Measurements from ENCODE around the gene GPR78.

Gene GPR78

DNA sequence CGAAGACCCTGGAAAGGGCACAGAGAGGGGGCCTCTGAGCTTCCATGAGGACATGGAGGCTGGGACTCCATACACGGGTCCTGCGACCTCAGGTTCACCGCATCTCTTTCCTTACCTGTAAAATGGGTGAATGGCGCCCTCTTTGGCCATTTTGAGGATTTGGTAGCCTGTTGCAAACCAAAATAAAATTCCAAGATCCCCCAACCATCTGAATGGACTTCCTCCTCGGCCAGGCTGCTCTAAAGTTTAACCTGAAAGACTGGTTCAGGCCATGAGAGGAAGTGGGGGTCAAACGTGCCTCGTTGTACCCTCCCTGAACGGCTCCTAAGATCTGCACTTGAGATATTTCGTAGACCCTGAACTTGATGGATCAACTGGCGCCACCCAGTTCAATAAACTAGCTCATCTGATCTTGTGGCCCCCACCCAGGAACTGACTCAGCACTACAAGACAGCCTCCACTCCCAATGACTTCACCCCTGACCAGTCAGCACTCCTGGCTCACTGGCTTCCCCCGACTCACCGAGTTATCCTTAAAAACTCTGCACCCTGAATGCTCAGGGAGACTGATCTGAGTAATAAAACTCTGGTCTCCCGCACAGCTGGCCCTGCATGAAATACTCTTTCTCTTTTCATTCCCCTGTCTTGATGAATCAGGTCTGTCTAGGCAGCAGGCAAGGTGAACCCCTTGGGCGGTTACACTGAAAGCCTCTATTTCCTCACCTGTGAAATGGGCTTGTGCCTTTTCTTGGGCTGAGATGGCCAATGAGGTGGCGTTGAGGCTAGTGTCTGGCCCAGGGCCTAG, 32.9 kb upstream of the GPR78 start:
- no peak for DNase-seq

DNA sequence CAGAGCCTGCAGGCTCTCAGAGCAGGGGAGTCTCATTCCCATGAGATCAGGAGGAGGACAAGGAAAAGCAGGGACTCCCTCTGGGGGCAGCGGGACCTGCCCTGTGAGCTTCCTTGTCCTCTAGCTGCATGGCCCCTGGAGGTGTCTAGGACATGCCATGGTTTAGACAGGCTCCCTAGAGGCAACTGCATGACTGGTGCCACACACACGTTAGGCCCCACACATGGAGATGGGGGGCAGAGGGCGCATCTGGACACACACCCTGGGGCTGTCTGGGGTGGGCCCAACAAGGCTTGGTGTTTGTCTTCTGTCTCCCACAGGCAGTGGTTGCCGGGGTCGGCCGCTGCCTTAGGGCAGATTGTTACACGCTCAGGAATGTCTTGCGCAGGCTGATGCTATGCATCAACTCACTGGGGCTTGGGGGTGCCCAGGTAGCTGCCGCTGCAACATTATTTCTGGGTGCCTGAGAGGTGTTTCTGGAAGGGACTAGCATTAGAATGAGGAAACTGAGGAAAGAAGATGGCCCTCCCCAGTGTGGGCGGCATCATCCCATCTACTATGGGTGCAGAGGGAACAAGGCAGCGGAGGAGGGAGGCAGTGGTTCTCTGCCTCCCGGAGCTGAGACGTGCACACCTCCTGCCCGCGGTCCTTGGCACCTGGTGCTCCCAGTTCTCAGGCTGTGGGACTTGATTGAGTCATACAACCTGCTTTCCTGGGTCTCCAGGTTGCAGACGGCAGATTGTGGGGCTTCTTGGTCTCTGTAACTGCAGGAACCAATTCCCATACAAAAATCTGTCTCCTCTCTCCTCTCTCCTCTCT, 32.1 kb upstream of the GPR78 start:
- no peak for DNase-seq

DNA sequence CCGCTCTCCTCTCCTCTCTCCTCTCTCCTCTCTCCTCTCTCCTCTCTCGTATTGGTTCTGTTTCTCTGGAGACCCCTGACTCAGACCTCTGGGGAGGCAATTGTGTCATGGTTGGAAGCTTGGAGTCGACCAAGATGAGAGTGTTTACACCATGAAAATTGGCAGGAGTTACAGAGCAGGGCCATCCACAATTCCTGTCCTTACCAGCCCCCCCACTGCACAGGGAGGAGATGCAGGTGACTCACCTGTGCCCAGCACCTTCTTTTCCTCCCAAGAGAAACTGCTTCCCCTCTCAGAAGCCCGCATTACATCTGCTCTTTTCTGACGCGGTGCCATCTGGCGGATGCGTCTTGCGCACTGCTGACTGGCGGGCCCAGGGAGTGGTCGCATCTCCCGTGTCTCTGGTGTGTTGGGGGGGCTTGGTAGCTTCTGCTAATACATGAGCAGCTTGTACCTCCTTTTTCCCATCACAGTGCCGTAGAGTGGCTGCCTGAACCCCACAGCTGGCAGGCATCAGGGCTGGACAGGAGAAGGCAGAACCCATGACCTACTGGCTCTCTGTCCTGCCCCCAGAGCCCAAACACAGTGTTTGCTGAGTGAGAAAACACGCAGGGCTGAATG, 31.4 kb upstream of the GPR78 start:
- DNase-seq, result no peak

DNA sequence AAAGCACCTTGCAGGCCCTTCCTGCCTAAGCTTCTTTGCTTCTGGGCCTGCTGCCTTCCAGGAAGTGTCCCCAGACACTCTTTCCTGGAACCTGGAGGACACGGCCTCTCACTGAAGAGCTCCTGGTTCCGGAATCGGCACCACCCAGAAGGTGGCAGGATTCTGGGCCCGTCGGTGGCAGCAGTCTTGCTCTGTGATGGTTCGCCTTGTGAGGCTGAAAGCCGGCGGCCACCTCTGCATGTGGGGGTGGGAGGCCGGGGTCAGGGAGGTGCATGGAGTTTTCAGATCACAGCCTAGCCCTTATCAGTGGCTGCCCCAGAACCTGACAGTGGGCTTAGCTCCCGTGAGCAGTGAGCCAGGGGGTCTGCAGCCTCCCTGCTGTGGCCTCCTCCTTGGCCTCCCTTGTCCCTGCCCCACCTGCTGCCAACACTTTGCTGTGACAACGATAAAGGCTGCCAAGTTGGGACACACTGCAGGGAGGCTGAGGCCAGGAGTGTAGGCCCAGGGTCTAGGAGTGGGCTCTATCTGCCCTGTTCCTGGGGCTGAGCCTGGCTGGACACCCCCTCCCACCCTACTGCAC, 30.8 kb upstream of the GPR78 start:
- no peak for DNase-seq

DNA sequence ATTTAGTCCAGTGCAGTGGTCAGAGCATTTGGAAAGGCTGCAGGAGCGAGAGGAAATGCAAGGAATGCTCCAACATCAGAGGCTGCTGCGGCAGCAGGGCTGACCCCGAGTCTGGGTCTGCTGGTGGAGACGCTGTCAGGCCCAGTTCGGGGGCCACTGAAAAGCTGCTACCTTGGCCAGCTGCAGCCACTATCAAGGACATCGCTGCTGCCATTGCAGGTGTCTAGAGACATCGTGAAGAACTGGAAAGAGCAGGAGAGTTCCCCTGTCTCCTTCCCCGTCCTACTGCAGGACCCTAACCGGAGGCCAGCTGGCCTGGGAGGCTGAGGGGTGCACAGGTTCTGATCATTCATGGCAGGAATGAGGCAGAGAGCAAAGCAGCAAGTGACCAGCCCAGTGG, 29.5 kb upstream of the GPR78 start:
- DNase-seq, result no peak

DNA sequence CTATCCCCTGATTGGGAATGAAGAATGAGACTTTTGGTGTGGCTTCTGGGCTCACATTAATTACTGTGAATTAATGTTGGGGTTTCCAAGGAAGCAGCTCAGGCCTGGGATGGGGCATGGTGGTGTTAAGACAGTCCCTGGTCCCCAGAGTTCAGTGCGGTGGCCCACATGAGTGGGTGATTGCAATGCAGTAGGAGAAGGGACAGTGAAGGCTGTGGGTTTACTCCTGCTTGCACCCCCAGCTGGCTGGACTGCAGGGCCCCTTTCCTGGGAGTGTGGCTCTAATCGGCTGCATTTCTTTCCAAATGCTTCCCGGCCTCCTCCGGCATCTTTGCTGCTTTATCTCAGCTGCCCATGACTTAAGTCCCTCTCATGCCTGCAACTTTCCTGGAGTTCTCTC, 28.2 kb upstream of the GPR78 start:
- DNase-seq, result no peak

DNA sequence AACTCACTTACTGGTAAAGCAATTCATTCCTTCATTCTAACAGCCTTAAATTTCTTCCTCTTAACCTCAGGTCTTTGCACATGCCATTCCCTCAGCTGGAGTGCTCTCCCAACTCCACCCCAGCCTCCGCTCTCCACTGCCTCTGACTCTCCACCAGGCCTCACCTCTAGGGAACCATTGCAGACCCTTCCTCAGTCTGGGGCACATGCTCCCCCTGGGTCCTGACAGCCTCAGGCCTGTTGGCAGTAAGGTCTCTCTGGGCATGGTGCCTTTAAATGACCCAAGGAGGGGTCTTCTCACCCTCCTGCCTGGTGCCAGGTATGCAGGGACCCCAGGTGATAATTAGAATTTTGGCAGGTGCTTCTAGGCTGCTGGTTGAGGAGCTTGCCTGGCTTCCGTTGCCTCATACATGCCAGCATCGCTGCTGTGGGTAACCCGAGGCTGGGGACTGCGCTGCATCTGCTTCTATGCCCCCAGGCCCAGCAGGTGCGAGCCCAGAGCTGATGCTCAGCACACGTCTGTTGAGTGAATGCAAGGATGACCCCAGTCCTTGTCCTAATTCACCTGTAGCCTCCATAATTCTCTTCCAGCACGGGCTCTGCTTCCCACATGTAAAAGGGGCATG, 27.5 kb upstream of the GPR78 start:
- no peak for DNase-seq

DNA sequence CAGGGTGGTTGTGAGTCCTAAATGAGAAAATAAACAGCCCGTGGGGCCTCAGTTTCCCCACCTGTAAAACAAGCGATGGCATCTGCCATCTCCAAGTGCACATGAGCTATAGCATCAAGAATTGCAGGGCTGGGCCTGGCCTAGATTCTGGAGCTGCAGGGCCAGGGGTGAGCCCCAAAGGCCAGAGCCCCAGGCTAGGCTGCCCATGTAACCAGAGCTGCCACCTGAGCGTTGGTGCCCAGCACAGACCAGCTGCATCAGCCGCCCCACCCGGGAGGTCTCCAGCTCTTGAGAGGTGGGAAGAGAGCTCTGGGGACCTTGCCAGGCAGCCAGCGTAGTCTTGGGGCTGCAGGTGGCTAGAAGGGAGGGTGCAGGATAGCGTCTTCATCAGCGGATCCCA, 27.0 kb upstream of the GPR78 start:
- no peak for DNase-seq

DNA sequence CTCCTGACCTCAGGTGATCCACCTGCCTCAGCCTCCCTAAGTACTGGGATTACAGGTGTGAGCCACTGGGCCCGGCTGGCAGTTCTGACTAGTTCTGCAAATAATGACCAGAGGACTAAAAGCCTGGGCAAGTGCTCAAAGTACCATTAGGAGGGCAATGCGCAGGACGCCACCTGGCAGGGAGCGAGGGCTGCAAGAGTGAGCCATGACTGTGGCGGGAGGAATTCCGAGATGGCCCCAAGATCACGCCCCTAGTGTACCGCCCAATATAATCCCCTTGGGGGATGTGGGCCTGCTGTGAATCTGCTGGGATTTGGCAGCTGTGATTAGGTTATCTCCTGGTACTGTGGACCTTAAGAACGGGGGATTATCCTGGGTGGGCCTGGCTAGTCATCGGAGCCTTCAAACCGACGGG, 26.2 kb upstream of the GPR78 start:
- DNase-seq, result no peak

DNA sequence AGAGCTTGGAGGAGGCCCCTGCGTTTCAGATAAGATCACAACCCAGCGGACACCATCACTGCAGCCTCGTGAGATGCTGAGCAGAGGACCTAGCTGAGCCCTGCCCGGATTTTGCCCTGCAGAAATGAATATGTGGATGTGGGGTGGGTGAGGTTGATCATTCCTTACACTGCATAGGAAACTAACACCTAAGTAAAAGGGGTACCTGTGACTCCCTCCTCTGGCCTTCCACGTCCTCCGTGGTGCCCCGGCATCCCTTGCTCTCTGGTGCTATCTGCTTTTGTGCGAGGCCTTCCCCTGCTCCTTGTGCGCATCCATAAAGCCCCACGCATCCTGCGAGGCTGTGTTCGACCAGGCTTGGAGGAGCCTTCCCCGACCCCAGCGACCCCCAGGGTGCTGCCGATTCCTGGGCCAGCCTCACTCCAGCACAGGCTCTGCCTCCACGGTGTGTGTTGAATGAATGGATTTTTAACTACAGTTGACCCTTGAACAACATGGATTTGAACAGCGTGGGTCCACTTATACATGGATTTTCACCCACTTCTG, 25.6 kb upstream of the GPR78 start:
- no peak for DNase-seq

DNA sequence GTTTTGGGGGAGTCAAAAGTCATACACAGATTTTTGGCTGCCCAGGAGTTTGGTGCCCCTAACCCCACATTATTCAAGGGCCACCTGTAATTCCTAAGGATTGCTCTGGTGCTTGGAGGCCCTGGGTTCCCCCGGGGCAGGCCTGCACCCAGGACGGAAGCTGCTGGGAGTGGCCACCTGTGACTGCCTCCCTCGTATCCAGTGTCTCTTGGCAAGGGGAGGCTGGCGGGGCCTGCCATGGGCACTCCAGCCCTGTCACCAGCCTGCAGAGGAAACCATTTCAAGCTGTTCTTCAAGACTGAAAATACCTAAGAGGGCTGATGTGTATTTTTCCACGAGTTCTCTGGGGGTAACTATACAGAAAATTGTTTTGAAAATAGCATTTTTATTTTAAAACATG, 24.5 kb upstream of the GPR78 start:
- DNase-seq, result no peak

DNA sequence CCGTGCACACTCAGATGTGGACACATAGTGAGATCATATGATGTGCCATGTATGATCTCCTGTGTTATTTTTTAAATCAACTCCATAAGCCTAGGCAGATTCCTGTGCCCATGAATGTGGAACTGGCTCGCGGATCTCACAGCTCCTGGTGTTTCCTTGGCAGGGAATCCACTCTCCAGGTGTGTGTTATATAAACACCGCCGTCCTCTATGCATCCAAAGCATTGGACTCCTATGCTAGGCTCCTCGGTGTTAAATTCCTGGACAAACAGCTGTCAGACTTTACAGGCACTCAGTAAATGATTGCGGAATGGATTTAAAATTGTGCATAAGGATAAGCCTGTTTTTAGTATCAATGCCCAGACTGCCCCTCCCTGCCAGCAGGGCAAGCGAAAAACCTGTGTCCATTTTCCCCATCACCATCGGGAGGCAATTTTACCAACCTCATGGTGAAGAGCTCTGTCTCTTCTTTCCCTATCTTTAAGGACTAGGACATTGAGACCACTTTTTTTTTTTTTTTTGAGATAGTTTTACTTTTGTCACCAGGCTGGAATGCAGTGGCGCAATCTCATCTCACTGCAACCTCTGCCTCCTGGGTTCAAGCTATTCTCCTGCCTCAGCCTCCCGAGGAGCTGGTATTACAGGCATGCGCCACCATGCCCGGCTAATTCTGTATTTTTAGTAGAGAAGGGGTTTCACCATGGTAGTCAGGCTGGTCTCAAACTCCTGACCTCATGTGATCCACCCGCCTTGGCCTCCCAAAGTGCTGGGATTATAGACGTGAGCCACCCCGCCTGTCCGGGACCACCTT, 23.6 kb upstream of the GPR78 start:
- no peak for DNase-seq

DNA sequence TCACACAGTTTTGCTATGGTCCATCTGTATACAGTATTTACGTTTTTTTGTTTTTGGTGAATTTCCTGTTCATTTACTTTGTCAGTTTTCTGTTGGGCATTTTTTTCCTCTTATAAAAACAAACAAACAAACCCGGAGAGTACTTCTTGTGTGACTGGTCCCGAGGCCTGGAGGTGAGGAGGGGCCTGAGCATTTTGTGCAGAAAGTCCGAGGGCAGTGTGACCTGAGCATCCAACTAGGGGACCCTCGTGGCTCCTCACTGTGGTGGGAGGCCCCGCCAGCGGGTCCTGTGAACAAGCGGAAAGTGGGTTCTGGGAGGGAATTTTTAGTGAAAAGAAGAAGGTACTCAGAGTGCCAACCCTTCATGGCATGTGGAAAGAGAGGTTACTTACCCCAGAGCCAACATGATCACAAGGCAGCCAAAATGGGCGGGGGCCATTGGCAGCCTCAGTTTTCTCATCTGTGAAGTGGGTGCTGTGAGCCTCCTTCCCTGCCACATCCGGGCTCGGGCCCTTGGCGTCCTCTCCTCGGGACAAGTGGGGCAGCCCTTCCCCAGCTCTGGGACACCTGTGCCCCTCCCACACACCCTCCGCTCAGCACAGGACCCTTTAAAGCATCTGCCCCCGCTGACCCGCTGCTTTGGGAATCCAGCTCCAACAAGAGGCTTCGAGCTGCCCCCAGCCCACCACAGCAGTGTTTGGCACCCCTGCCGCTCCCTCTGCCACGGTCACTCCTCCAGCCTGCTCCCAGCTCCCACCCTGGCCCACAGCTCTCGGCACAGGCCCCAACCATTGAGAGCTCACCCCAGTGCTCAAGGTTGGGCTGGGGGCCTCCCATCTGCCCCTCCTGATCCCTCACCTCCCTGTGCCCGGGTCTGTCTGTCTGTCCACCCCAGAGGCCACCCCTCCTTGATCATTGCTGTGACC, 22.8 kb upstream of the GPR78 start:
- DNase-seq, result no peak

DNA sequence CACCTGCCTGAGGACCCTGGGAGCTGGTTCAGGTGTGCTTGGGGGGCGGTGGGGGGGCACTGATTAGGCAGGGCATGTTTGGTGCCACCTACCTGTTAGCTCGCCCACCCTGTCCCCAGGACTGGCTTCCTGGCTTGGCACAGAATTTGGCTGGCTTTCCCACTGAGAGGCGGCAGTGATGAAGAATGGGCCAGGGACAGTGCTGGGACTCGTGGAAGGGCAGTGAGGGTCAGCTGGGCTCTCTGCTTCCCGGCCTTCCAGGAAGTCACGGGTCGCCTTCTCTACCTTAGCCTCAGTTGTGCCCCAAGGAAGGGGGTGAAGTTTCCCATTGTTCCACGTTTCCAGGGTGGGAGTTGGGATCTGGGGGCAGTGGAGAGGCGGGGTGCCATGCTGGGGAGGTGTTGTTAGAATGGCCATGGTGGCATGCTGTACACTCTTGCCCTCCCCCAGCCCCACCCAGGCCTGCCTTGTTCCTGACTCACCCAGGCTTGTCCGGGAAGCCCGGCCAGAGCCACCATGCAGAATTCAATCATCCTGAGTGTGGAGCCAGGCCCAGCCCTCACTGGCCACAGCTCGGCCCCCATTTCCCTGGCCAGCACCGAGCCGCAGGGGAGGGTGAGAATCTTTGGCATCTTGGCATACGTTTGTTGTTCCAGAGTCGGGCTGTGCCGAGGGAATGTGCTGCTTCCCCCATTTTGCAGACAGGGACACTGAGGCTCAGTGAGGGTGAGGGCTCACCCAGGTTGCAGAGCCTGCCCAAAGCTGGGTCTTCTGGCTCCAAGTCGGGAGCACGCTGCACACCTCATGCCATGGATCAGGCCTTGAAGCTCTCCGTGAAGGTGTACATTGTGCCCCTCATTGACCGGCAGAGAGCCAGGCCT, 21.9 kb upstream of the GPR78 start:
- DNase-seq, result no peak

DNA sequence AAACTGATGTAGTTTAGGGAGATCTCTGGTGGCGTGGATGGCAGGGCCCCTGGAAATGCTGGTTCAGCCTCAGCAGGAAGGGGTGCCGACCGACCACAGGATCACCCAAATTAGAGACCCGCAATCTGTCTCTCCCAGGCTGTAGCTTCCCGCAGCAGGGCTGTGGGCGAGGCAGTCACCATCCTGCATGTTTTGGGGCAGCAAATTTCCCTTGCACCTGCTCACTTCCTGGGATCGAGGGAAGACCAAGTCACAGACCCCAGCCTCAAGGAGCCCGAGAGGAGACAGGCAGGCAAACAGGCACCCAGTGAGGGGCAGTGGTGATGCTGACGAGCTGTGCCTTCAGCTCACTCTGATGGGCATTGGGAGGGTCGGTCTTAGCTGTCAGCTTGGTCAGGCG, 21.2 kb upstream of the GPR78 start:
- DNase-seq, result no peak

DNA sequence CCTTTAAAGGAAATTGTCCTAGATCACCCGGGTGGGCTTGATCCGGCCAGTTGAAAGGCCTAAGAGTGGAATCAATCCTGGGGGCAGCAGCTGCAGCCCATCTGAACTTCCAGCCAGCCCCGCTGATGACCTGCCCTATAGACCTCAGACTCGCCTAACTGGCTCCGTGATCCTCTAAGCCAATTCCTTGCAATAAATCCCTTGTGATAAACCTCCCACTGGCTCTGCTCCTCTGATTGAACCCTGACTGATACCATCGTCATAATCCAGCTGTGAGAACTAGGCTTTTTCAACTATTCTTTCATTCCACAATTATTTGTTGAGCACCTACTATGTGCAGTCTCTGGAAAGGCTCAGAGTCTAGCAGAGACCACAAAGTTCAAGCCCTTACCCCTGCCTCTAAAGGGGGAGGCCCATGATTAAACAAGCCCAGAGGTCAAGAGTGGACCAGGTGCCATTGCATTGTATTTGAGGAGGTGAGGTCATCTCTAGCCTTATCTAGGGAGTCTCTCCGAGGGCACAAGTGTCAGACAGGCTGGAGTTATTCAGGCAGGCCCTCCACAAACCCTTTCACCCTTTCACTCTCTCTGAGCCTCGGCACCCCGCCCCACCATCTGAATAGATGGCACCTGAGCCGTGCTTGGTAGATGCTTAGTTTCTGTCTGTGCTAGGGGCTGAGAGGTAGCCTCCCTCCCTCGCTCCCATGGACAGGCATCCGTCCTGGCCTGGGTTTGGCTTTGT, 20.5 kb upstream of the GPR78 start:
- no peak for DNase-seq

DNA sequence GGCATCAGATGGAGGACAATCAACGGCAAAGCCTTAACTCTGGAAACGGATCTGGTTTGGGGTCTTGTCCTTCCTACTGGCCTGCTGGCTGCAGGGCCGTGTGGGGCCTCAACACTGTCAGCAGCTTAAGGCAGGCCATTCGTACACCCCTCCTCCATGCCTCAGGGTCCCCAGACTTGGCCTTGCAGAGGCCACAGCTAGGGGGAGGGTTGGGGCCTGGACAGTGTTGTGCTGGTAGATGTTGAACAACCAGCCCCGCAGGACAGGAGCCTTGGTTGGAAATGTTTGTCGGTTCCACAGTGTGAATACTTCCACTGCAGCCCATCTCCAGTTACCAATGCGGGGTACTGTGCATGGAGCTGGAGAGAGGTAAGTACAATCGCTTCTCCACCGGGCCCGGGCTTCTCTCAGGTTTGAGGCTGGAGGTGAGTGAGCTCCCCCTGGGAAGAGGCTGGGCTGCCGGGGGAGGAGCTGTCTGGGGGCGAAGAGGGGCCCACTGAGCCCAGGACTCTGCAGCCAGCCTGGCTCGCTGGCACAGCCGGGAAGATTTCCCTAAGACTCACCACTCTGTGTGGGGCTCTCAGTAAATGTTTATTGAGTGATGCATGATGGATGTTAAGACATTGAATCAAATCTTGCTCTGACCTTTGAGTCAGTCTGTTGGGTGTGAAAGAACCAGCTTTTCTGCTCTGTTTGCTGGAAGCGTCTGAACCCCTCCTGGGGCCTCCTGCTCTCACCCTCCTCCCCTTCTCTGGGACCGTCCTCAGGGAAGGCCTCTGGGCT, 19.7 kb upstream of the GPR78 start:
- DNase-seq, result no peak

DNA sequence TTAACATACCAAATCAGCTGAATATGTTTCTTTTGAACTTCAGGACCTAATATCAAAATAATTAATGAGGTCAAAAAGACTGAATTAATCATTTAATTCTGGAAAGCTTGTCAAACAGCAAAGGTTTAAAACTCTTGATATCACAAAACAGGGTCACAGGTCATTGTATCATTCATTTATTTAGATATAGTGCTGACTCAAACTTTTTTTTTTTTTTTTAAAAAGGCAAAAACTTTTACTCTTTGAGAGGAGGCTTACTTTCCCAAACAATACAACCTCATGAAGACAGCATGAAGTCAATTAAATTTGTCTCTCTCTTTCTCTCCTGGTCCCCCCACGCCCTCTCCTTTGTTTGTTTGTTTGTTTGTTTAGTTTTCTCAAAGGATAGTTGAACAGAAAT, 15.6 kb upstream of the GPR78 start:
- DNase-seq, result no peak

Data from activated CD4-positive, alpha-beta T cell treated with anti-CD3 and anti-CD28 coated beads, Interleukin-2, amount 50 U/mL, for 4 hours (primary cell).